ENCODE measurements around the gene CCR6.

DNA sequence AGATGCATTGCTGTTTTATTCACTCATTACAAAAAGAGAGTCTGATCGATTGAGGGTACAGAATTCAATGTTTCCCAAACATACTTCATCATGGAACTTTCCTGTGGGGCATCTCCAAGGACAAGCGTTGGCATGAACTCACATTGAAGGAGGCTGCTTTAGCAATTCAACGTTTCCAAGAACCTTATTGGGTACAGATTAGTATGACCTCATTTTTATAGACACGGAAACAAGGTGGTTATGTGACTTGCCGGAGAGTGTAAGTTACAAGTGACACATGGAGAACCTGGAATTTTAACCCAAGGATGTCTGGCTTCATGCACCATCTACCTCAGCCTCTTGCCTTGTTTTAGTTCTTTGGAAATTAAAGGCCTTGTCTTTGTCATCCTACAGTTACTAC lies 26.1 kb downstream of the CCR6 start:
- no peak for TF ChIP-seq POLR2A (IDR thresholded peaks at IDR 0.05)
- no peak for TF ChIP-seq CTCF (IDR thresholded peaks at IDR 0.05 in 4 of 5, conservative IDR thresholded peaks at IDR 0.05 in 1 of 5)

All from gastrocnemius medialis (tissue), 4 donors.